ENCODE data around the gene TEF. TPM values are rescaled to one million over a fixed set of nuclear protein-coding genes. Genes with fewer than 3 reads are reported as not detected.

Gene TEF
- total RNA-seq, 4 donors from 2014 or later: 22.9 to 47.9 (median 34.0) TPM

- H3K27me3 ChIP-seq: no peaks in the 10 kb centered on the region
- H3K27ac ChIP-seq: no peak overlapping the region
- 85 to 100% methylated on average over 2 to 4 of the region's 4 CpGs for WGBS, 2 donors (ENCODE audit: low coverage in 1 of 2)
- DNase-seq: no peak
- H3K4me1 ChIP-seq: no peaks in the 10 kb centered on the region
- no peaks in the 10 kb centered on the region for H3K9me3 ChIP-seq
- H3K36me3 ChIP-seq: peaks cover 0 to 27% (median 9%) of the 10 kb centered on the region in 4 donors
- no peak overlapping the region for H3K4me3 ChIP-seq
- in situ Hi-C loops (cut with MboI; ENCODE audit: low pct_ligation_motif_present in 1 of 4, low pct_unique_long_range_greater_than_20kb in 1 of 4, low sequenced_read_pairs in 3 of 4) (no loop called here), intact Hi-C loops (cut with DNase I; ENCODE audit: low total_unique reads) (no loop called here)
- TF ChIP-seq, protein P1, sequence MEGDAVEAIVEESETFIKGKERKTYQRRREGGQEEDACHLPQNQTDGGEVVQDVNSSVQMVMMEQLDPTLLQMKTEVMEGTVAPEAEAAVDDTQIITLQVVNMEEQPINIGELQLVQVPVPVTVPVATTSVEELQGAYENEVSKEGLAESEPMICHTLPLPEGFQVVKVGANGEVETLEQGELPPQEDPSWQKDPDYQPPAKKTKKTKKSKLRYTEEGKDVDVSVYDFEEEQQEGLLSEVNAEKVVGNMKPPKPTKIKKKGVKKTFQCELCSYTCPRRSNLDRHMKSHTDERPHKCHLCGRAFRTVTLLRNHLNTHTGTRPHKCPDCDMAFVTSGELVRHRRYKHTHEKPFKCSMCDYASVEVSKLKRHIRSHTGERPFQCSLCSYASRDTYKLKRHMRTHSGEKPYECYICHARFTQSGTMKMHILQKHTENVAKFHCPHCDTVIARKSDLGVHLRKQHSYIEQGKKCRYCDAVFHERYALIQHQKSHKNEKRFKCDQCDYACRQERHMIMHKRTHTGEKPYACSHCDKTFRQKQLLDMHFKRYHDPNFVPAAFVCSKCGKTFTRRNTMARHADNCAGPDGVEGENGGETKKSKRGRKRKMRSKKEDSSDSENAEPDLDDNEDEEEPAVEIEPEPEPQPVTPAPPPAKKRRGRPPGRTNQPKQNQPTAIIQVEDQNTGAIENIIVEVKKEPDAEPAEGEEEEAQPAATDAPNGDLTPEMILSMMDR (IDR thresholded peaks at IDR 0.05): no peak
- TF ChIP-seq EP300 (IDR thresholded peaks at IDR 0.05; ENCODE audit: low read depth) (no peak), POLR2A (IDR thresholded peaks at IDR 0.05) (no peak), POLR2AphosphoS5 (IDR thresholded peaks at IDR 0.05) (no peak)
Measured at GRCh38 chr22:41359376-41359775, 22.4 kb upstream of the TEF start.

DNA sequence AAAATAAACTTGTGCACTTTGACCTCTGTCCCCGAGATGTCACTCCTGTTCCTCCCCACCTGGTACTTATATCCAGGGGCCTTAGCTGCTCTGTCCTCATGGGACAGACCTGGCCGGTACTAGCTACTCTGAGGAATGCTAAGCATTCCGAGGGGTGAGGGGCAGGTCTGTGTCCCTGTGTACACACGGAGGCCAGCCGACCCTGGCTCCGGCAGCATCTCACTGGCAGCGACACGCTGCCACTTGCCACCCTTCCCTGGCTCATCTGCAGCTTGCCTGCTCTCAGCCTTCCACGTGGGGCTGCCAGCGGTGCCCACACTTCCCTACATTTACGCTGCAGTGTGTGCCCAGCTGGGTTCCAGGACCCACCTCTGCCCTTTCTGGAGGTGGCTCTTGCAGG lies 21.6 kb upstream of the TEF start:
- Histone ChIP-seq H3K4me1 (peaks cover 0 to 1% (median 0%) of the 10 kb centered on the region in 4 donors), H3K9me3 (no peaks in the 10 kb centered on the region), H3K27ac (no peak overlapping the region), H3K27me3 (no peaks in the 10 kb centered on the region), H3K4me3 (no peak overlapping the region), H3K36me3 (peaks cover 0 to 27% (median 9%) of the 10 kb centered on the region in 4 donors)
- WGBS, 2 donors (ENCODE audit: low coverage in 1 of 2): 43 to 80% methylated on average over 1 to 11 of the region's 11 CpGs
- intact Hi-C loops (cut with DNase I; ENCODE audit: low total_unique reads) (no loop called here), in situ Hi-C loops (cut with MboI; ENCODE audit: low pct_ligation_motif_present in 1 of 4, low pct_unique_long_range_greater_than_20kb in 1 of 4, low sequenced_read_pairs in 3 of 4) (no loop called here)
- no peak for DNase-seq
- TF ChIP-seq, protein P1 (IDR thresholded peaks at IDR 0.05): no peak
- TF ChIP-seq POLR2AphosphoS5 (IDR thresholded peaks at IDR 0.05) (no peak), EP300 (IDR thresholded peaks at IDR 0.05; ENCODE audit: low read depth) (no peak), POLR2A (IDR thresholded peaks at IDR 0.05) (no peak)

DNA sequence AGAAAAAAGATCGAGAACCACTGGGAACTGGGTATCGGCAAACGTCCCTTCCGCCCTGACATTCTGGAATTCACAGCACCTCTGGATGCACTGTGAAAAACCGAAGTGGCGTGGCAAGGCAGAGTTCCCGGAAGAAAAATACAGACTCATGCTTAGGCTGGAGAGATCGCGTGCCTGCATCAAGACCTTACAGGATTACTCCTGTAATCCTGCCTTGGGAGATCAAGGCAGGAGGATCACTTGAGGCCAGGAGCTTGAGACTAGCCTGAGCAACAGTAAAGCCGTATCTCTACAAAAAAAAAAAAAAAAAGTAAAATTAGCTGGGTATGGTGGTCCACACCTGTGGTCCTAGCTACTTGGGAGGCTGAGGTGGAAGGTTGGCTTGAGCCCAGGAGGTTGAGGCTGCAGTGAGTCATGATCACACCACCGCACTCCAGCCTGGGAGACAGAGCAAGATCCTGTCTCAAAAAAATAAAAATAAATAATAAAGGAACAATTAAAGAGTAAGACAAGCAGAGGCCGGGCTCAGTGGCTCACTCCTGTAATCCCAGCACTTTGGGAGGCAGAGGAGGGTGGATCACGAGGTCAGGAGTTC lies 19.9 kb upstream of the TEF start:
- 92 to 95% methylated on average over 11 to 13 of the region's 13 CpGs for WGBS, 2 donors (ENCODE audit: low coverage in 1 of 2)
- H3K4me1 ChIP-seq: peaks cover 2 to 12% (median 5%) of the 10 kb centered on the region in 4 donors
- intact Hi-C loops (cut with DNase I; ENCODE audit: low total_unique reads): no loop called here
- H3K9me3 ChIP-seq: no peaks in the 10 kb centered on the region
- DNase-seq: no peak
- no peak overlapping the region for H3K27ac ChIP-seq
- H3K27me3 ChIP-seq: no peaks in the 10 kb centered on the region
- no peak for TF ChIP-seq POLR2A (IDR thresholded peaks at IDR 0.05)
- TF ChIP-seq EP300 (IDR thresholded peaks at IDR 0.05; ENCODE audit: low read depth): no peak
- TF ChIP-seq, protein P1 (IDR thresholded peaks at IDR 0.05): no peak
- no peak for TF ChIP-seq POLR2AphosphoS5 (IDR thresholded peaks at IDR 0.05)
- H3K36me3 ChIP-seq: peaks cover 0 to 13% (median 4%) of the 10 kb centered on the region in 4 donors
- no peak overlapping the region for H3K4me3 ChIP-seq
- in situ Hi-C loops (cut with MboI; ENCODE audit: low pct_ligation_motif_present in 1 of 4, low pct_unique_long_range_greater_than_20kb in 1 of 4, low sequenced_read_pairs in 3 of 4): no loop called here

DNA sequence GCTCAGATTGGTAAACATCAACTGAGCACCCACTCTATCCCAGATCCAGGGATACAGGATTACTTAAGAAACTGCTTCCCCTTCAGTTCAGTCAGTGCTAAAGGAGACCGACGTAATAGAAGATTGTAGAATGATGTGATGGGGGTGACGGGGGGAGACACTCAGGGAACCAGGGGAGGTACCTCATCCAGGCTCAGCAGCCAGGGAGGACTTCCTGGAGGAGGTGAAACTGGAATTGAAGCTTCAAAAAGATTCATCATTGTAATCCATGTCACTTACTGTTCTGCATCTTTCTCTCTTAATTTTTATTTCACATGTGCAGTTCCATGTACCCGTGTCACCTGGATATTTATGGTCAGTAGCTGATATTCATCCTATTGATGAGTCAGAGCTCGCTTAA lies 19.1 kb upstream of the TEF start:
- DNase-seq: no peak
- Histone ChIP-seq H3K9me3 (no peaks in the 10 kb centered on the region), H3K4me1 (peaks cover 6 to 20% (median 8%) of the 10 kb centered on the region in 4 donors), H3K27ac (no peak overlapping the region), H3K27me3 (no peaks in the 10 kb centered on the region), H3K36me3 (peaks cover 0 to 5% (median 0%) of the 10 kb centered on the region in 4 donors), H3K4me3 (no peak overlapping the region)
- in situ Hi-C loops (cut with MboI; ENCODE audit: low pct_ligation_motif_present in 1 of 4, low pct_unique_long_range_greater_than_20kb in 1 of 4, low sequenced_read_pairs in 3 of 4) (no loop called here), intact Hi-C loops (cut with DNase I; ENCODE audit: low total_unique reads) (no loop called here)
- 69 to 80% methylated on average over 5 of the region's 5 CpGs for WGBS, 2 donors (ENCODE audit: low coverage in 1 of 2)
- TF ChIP-seq EP300 (IDR thresholded peaks at IDR 0.05; ENCODE audit: low read depth): no peak
- no peak for TF ChIP-seq POLR2A (IDR thresholded peaks at IDR 0.05)
- TF ChIP-seq, protein P1 (IDR thresholded peaks at IDR 0.05): no peak
- TF ChIP-seq POLR2AphosphoS5 (IDR thresholded peaks at IDR 0.05): no peak
